Measurements from ENCODE around the gene TP53TG3B. TPM values are rescaled to one million over a fixed set of nuclear protein-coding genes. Genes with fewer than 3 reads are reported as not detected.
"Not testable (repeated sequence)": the region's sequence is repeated elsewhere in the genome, so short reads cannot be mapped to it uniquely, and the experiment has no call there.

The TP53TG3B gene, protein sequence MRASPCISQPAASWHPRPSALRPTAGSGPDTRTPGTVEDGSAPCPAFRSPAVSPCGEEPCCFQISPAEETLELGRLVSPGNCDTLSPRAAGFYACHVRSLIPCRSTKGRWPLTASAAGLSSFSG
- not detected in 2 replicates for total RNA-seq

DNA sequence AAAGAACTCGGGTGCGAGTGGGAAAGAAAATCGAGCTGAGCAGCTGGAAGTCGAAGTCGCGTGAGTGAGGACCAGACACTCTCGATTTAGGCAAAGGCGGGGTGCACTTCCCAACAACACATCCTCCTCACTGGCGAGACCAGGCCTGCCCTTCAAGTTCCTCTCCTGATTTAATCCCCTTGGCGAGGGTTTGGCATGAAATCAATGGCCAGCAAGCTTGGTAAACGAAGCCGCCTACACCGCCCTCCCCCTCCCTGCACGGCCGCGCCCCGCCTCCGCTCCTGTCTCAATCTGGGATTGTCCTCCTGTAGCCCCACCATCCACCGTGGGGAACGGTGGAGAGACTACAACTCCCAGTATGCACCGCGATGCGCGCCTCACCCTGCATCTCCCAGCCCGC, at the start of gene TP53TG3B:
Gene TP53TG3B, plus strand, starts transcription at position 301 of the 400 bp plus-strand sequence. Its CDS starts 68 bp downstream, at position 369.
- not testable (repeated sequence) for DNase-seq (ENCODE audit: low read depth in 2 of 2)

DNA sequence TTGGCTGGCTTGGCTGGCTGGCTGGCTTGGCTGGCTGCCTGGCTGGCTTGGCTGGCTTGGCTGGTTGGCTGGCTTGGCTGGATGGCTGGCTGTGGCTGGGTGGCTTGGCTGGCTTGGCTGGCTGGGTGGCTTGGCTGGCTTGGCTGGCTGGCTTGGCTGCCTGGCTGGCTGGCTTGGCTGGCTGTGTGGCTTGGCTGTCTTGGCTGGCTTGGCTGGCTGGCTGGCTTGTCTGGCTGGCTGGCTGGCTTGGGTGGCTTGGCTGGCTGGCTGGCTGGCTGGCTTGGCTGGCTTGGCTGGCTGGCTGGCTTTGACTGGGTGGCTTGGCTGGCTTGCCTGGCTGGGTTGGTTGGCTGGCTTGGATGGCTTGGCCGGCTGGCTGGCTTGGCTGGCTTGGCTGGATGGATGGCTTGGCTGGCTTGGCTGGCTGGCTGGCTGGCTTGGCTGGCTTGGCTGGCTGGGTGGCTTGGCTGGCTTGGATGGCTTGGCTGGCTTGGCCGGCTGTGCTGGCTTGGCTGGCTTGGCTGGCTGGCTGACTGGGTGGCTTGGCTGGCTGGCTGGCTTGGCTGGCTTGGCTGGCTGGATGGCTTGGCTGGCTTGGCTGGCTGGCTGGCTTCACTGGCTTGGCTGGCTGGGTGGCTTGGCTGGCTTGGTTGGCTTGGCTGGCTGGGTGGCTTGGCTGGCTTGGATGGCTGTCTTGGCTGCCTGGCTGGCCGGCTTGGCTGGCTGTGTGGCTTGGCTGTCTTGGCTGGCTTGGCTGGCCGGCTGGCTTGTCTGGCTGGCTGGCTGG, 24.2 kb upstream of the TP53TG3B start:
- not testable (repeated sequence) for DNase-seq (ENCODE audit: low read depth in 2 of 2)

DNA sequence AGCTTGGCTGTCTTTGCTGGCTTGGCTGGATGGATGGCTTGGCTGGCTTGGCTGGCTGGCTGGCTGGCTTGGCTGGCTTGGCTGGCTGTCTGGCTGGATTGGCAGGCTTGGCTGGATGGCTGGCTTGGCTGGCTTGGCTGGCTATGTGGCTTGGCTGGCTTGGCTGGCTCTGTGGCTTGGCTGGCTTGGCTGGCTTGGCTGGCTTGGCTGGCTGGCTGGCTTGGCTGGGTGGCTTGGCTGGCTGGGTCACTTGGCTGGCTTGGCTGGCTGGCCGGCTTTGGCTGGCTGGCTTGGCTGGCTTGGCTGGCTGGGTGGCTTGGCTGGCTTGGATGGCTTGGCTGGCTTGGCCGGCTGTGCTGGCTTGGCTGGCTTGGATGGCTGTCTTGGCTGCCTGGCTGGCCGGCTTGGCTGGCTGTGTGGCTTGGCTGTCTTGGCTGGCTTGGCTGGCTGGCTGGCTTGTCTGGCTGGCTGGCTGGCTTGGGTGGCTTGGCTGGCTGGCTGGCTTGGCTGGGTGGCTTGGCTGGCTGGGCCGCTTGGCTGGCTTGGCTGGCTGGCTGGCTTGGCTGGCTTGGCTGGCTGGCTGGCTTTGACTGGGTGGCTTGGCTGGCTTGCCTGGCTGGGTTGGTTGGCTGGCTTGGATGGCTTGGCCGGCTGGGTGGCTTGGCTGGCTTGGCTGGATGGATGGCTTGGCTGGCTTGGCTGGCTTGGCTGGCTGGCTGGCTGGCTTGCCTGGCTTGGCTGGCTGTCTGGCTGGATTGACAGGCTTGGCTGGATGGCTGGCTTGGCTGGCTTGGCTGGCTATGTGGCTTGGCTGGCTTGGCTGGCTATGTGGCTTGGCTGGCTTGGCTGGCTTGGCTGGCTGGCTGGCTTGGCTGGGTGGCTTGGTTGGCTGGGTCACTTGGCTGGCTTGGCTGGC, 22.8 kb upstream of the TP53TG3B start:
- not testable (repeated sequence) for DNase-seq (ENCODE audit: low read depth in 2 of 2)

DNA sequence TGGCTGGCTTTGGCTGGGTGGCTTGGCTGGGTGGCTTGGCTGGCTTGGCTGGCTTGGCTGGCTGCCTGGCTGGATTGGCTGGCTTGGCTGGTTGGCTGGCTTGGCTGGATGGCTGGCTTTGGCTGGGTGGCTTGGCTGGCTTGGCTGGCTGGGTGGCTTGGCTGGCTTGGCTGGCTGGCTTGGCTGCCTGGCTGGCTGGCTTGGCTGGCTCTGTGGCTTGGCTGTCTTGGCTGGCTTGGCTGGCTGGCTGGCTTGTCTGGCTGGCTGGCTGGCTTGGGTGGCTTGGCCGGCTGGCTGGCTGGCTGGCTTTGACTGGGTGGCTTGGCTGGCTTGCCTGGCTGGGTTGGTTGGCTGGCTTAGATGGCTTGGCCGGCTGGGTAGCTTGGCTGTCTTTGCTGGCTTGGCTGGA, 22.1 kb upstream of the TP53TG3B start:
- not testable (repeated sequence) for DNase-seq (ENCODE audit: low read depth in 2 of 2)

DNA sequence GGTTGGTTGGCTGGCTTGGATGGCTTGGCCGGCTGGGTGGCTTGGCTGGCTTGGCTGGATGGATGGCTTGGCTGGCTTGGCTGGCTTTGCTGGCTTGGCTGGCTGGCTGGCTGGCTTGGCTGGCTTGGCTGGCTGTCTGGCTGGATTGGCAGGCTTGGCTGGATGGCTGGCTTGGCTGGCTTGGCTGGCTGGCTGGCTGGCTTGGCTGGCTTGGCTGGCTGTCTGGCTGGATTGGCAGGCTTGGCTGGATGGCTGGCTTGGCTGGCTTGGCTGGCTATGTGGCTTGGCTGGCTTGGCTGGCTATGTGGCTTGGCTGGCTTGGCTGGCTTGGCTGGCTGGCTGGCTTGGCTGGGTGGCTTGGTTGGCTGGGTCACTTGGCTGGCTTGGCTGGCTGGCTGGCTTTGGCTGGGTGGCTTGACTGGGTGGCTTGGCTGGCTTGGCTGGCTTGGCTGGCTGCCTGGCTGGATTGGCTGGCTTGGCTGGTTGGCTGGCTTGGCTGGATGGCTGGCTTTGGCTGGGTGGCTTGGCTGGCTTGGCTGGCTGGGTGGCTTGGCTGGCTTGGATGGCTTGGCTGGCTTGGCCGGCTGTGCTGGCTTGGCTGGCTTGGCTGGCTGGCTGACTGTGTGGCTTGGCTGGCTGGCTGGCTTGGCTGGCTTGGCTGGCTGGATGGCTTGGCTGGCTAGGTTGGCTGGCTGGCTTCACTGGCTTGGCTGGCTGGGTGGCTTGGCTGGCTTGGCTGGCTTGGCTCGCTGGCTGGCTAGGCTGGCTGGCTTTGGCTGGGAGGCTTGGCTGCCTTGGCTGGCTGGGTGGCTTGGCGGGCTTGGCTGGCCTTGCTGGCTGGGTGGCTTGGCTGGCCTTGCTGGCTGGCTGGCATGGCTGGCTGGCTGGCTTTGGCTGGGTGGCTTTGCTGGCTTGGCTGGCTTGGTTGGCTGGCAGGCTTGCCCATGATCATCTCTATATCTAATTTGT, 21.3 kb upstream of the TP53TG3B start:
- DNase-seq (ENCODE audit: low read depth in 2 of 2): not testable (repeated sequence)

Other genes starting within 250 kb of the TP53TG3B start
- not detected in 2 replicates for gene TP53TG3C, start 166.6 kb upstream of the TP53TG3B start, total RNA-seq
- gene TP53TG3E, start 56.5 kb upstream of the TP53TG3B start, total RNA-seq: not detected in 2 replicates
- gene TP53TG3F, start 98.8 kb downstream of the TP53TG3B start, total RNA-seq: not detected in 2 replicates

All from dermis microvascular lymphatic vessel endothelial cell (primary cell).